ENCODE measurements around the gene MAGI2.

GRCh38 chr7:78225534-78225933 is 1227.9 kb downstream of the MAGI2 start:
- TF ChIP-seq POLR2A (IDR thresholded peaks at IDR 0.05), result no peak
- TF ChIP-seq, protein P1, sequence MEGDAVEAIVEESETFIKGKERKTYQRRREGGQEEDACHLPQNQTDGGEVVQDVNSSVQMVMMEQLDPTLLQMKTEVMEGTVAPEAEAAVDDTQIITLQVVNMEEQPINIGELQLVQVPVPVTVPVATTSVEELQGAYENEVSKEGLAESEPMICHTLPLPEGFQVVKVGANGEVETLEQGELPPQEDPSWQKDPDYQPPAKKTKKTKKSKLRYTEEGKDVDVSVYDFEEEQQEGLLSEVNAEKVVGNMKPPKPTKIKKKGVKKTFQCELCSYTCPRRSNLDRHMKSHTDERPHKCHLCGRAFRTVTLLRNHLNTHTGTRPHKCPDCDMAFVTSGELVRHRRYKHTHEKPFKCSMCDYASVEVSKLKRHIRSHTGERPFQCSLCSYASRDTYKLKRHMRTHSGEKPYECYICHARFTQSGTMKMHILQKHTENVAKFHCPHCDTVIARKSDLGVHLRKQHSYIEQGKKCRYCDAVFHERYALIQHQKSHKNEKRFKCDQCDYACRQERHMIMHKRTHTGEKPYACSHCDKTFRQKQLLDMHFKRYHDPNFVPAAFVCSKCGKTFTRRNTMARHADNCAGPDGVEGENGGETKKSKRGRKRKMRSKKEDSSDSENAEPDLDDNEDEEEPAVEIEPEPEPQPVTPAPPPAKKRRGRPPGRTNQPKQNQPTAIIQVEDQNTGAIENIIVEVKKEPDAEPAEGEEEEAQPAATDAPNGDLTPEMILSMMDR (IDR thresholded peaks at IDR 0.05), result no peak
